NT2/D1 (cell line): Measurements from ENCODE around the gene NAIF1.

ENCODE experiments used
- SUZ12 ChIP-seq: IDR thresholded peaks from 2 replicates; pipeline ENCODE4 v1.6.1; 2011; ENCODE audit not compliant: insufficient read length, insufficient read depth; ENCODE audit errors: extremely low read depth
- YY1 ChIP-seq: IDR thresholded peaks from 2 replicates; pipeline ENCODE4 v1.6.1; 2011; ENCODE audit not compliant: insufficient read length, insufficient read depth
- ZNF274 ChIP-seq: IDR thresholded peaks from 2 replicates; pipeline ENCODE4 v1.6.1; 2011; ENCODE audit warnings: mild to moderate bottlenecking, low read depth, low read length

DNA sequence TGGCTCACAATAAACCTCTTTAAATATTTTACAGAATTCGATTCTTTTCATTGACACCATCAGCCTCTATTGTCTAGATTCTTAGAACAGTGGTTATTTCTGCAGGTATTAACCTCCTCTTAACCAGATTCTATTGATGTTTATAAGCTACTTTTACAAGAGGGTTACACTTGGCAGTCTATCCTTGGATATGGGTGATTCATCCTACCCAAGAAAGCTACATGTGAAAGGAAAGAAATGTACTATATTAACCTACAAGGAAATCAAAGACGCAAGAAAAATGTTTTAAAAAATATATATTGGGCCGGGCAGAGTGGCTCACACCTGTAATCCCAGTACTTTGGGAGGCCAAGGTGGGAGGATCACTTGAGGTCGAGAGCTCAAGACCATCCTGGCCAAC lies 17.6 kb upstream of the NAIF1 start:
- no peak for TF ChIP-seq ZNF274
- no peak for TF ChIP-seq YY1
- no peak for TF ChIP-seq SUZ12
